Stimulated activated CD4-positive, alpha-beta T cell treated with anti-CD3 and anti-CD28 coated beads, Interleukin-12 subunit alpha, Interleukin-12 subunit beta, amount 100 ng/mL, for 4 hours (primary cell): ENCODE data around the gene OR56A1.

Experiments
- DNase-seq: peaks from one replicate; pipeline ENCODE4 v3.0.0-alpha.2; 2020

The OR56A1 gene

GRCh38 chr11:5986885-5987284 lies 43.7 kb downstream of the OR56A1 start, which contains the start of gene OR52L1:
Gene OR52L1 (minus strand): TSS chr11:5986985. CDS start chr11:5986930, 55 bp downstream.
- no peak for DNase-seq

DNA sequence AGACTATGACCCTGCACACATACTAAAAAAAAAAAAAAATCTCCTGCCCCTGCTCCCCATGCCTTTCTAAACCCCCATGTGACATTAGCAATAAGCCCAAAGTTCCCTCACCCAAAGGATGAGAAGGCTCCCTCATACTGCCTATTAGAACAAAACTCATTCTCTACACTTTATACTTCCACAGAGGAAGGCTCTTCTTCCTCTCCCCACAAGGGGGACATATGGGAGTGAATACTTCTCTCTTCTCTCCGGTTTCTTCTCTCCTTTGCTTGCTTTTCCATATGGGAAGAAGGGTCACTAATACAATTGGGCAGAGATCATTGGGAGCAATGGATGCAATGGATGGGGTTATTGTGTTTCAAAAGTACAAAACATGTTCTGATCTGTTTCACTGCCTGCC lies 47.1 kb downstream of the OR56A1 start:
- DNase-seq = no peak

- DNase-seq = no peak
Observed at GRCh38 chr11:5973530-5973929, 57.0 kb downstream of the OR56A1 start.
